ENCODE data around the gene CORO2A. TPM values are rescaled to one million over a fixed set of nuclear protein-coding genes. Genes with fewer than 3 reads are reported as not detected.
A peak's percentile ranks its signal among the peaks of the same experiment; 100 is the strongest.

CORO2A gene
- total and polyA plus RNA-seq, 2 of the 4 experiments (the other 2 are of a cell fraction): 1.9 to 2.2 TPM

DNA sequence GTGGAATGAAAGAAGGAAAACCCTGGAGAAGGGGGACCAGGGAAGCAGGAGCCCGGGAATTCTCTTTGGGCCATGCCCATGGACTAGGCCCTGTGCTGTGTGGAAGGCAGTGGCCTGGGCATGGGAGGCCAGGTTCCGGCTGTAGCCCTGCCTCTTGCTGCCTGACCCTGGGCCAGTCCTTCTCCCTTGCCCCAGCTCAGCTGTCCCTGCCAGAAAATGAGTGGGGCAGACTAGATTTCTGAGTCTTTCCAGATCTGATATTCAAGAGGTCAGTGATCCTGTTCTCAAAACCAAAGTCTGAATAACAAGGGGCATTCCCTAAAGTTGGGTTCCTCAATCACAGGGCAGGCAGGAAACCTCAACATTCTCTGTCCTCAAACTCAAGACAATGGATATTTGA lies 24.8 kb upstream of the CORO2A start:
- Histone ChIP-seq H3K27ac (ENCODE audit: insufficient read depth, low read length) (no peak overlapping the region), H2BK120ac (ENCODE audit: low read depth, low read length) (peak overlapping the region; percentile 16; the same call in 1 of the 2 replicates), H4K20me1 (ENCODE audit: insufficient read depth, low read length) (no peaks in the 10 kb centered on the region), H3K4me2 (ENCODE audit: low read depth, low read length) (no peak overlapping the region), H3K4ac (ENCODE audit: low read depth, low read length) (peak overlapping the region; percentile 72), H4K91ac (ENCODE audit: insufficient read depth, low read depth, low read length) (peak overlapping the region; percentile 63; the same call in 1 of the 2 replicates), H2AK9ac (replicated peaks; ENCODE audit: low read depth, low read length, poor library complexity) (peak overlapping the region; percentile 71), H3K18ac (ENCODE audit: low read depth, low read length) (no peak overlapping the region), H4K5ac (ENCODE audit: low read depth, low read length) (peak overlapping the region; percentile 29; the same call in 1 of the 2 replicates), H3K23ac (ENCODE audit: low read depth, low read length) (peak overlapping the region; percentile 34; the same call in 1 of the 2 replicates), H3K9me3 (ENCODE audit: control insufficient read depth, insufficient read depth, low read length) (no peaks in the 10 kb centered on the region), H4K8ac (ENCODE audit: low read depth in 2 of 2, low read length in 2 of 2) (peak overlapping the region in 1 of 2 experiments; percentile 59; a peak in 1 of 4 replicates), H3K4me1 (ENCODE audit: control insufficient read depth, insufficient read depth, low read length) (peaks cover 12% of the 10 kb centered on the region), H3K56ac (ENCODE audit: extremely low read depth, insufficient read depth, low read length) (no peak overlapping the region), H3K79me1 (ENCODE audit: low read depth in 1 of 2, low read length in 2 of 2) (peaks cover 15 to 63% of the 10 kb centered on the region in 2 experiments), H2BK15ac (ENCODE audit: low read depth, low read length) (peak overlapping the region; percentile 58; the same call in 1 of the 3 replicates), H3K4me3 (ENCODE audit: insufficient read depth, low read depth, low read length) (no peak overlapping the region), H3K9ac (ENCODE audit: low read depth, low read length) (no peak overlapping the region), H3K36me3 (ENCODE audit: control insufficient read depth, insufficient read depth, low read length) (peaks cover 16% of the 10 kb centered on the region), H2AFZ (replicated peaks; ENCODE audit: low read length, poor library complexity) (no peak overlapping the region), H2BK5ac (ENCODE audit: low read depth, low read length, poor library complexity, severe bottlenecking) (peak overlapping the region; percentile 53), H3K27me3 (ENCODE audit: control insufficient read depth, insufficient read depth, low read length) (no peaks in the 10 kb centered on the region), H2BK20ac (ENCODE audit: low read depth, low read length) (no peak overlapping the region), H2AK5ac (ENCODE audit: low read depth, low read length) (peak overlapping the region; percentile 77; the same call in 1 of the 2 replicates), H3K14ac (replicated peaks; ENCODE audit: low read depth, low read length) (0 out of 2 replicates have a peak overlapping the region, but pooled peaks have one; percentile 17), H3K9me1 (ENCODE audit: insufficient read depth, low read length) (peaks cover 17% of the 10 kb centered on the region)
- no CpG with 5 or more reads among the region's 2 CpGs for WGBS, 2 experiments (ENCODE audit: extremely low coverage in 2 of 2, insufficient read length in 1 of 2)
- BruUV-seq (replicated peaks): no TSS peak
- dilution Hi-C loops (cut with HindIII; ENCODE audit: low sequenced_read_pairs, unreplicated experiment): no loop called here
- POLR2A ChIA-PET (ENCODE audit: unreplicated experiment): no interaction called here
- no peak for ATAC-seq (ENCODE audit: low read depth)
- intact Hi-C loops (cut with micrococcal nuclease): no loop called here
- in situ Hi-C loops (cut with MboI; ENCODE audit: low sequenced_read_pairs): no loop called here
- TF ChIP-seq MAFK (IDR thresholded peaks at IDR 0.05; ENCODE audit: low read depth, low read length) (no peak), RFX5 (IDR thresholded peaks at IDR 0.05; ENCODE audit: low read depth, low read length) (no peak), RAD21 (IDR thresholded peaks at IDR 0.05; ENCODE audit: low read length) (no peak), RCOR1 (IDR thresholded peaks at IDR 0.05; ENCODE audit: insufficient replicate concordance, low read length) (no peak), FOS (IDR thresholded peaks at IDR 0.05; ENCODE audit: low read depth, low read length) (no peak), ELK1 (IDR thresholded peaks at IDR 0.05; ENCODE audit: borderline replicate concordance, low read depth, low read length) (no peak), BHLHE40 (IDR thresholded peaks at IDR 0.05; ENCODE audit: low read depth, low read length) (no peak), MAZ (IDR thresholded peaks at IDR 0.05; ENCODE audit: borderline replicate concordance, low read depth, low read length) (no peak), NFE2L2 (IDR thresholded peaks at IDR 0.05; ENCODE audit: low read depth, low read length) (no peak), CEBPB (IDR thresholded peaks at IDR 0.05; ENCODE audit: low read depth, low read length) (no peak)
- TF ChIP-seq, protein P1, sequence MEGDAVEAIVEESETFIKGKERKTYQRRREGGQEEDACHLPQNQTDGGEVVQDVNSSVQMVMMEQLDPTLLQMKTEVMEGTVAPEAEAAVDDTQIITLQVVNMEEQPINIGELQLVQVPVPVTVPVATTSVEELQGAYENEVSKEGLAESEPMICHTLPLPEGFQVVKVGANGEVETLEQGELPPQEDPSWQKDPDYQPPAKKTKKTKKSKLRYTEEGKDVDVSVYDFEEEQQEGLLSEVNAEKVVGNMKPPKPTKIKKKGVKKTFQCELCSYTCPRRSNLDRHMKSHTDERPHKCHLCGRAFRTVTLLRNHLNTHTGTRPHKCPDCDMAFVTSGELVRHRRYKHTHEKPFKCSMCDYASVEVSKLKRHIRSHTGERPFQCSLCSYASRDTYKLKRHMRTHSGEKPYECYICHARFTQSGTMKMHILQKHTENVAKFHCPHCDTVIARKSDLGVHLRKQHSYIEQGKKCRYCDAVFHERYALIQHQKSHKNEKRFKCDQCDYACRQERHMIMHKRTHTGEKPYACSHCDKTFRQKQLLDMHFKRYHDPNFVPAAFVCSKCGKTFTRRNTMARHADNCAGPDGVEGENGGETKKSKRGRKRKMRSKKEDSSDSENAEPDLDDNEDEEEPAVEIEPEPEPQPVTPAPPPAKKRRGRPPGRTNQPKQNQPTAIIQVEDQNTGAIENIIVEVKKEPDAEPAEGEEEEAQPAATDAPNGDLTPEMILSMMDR (conservative IDR thresholded peaks at IDR 0.05; ENCODE audit: low read depth, low read length): no peak
- TF ChIP-seq, protein P2, sequence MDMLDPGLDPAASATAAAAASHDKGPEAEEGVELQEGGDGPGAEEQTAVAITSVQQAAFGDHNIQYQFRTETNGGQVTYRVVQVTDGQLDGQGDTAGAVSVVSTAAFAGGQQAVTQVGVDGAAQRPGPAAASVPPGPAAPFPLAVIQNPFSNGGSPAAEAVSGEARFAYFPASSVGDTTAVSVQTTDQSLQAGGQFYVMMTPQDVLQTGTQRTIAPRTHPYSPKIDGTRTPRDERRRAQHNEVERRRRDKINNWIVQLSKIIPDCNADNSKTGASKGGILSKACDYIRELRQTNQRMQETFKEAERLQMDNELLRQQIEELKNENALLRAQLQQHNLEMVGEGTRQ (IDR thresholded peaks at IDR 0.05; ENCODE audit: low read depth, low read length): no peak
- DNase-seq: no peak
- CTCF ChIA-PET: interaction anchor here (0.6 kb wide), 1 partner anchor 523 kb away, joined by 4 read pairs; no protein-coding TSS in a partner anchor

Measured in IMR-90 (cell line).